Choroid plexus epithelial cell (primary cell): ENCODE measurements around the gene ARHGEF7.
A peak's percentile ranks its signal among the peaks of the same experiment; 100 is the strongest.

Experiments used
- DNase-seq: peaks from one replicate; pipeline ENCODE4 v3.0.0-alpha.2; 2010; ENCODE audit warnings: low read depth
- H3K4me3 ChIP-seq: 2 replicates; pipeline ENCODE4 v1.5.1; 2011; ENCODE audit warnings: low read depth, mild to moderate bottlenecking, control low read depth, low read length, moderate library complexity
- CTCF ChIP-seq: conservative IDR thresholded peaks from 2 replicates; pipeline ENCODE4 v1.5.1; 2011; ENCODE audit warnings: low read depth, mild to moderate bottlenecking, control low read depth, inconsistent platforms, low read length, moderate library complexity

Gene ARHGEF7

GRCh38 chr13:111239764-111240670, 124.9 kb downstream of the ARHGEF7 start:
- DNase-seq = peak; percentile 30
- H3K4me3 ChIP-seq = no peak overlapping the region
- no peak for TF ChIP-seq CTCF

GRCh38 chr13:111241006-111241755, 126.1 kb downstream of the ARHGEF7 start:
- no peak for TF ChIP-seq CTCF

GRCh38 chr13:111241862-111242261, 126.8 kb downstream of the ARHGEF7 start:
- H3K4me3 ChIP-seq = no peak overlapping the region
- no peak for TF ChIP-seq CTCF
- peak; percentile 17 for DNase-seq

More at GRCh38 chr13:111241006-111241755, 126.1 kb downstream of the ARHGEF7 start:
- no peak overlapping the region for H3K4me3 ChIP-seq
- DNase-seq = no peak

GRCh38 chr13:111242585-111242984, 127.5 kb downstream of the ARHGEF7 start:
- TF ChIP-seq CTCF = no peak
- H3K4me3 ChIP-seq = no peak overlapping the region
- DNase-seq = no peak

GRCh38 chr13:111243981-111244380, 128.9 kb downstream of the ARHGEF7 start:
- TF ChIP-seq CTCF = no peak
- no peak for DNase-seq
- no peak overlapping the region for H3K4me3 ChIP-seq

GRCh38 chr13:111245576-111246384, 130.7 kb downstream of the ARHGEF7 start:
- no peak overlapping the region for H3K4me3 ChIP-seq
- no peak for TF ChIP-seq CTCF
- DNase-seq = peak; percentile 45
